ENCODE data around the gene ZNF408. TPM values are rescaled to one million over a fixed set of nuclear protein-coding genes. Genes with fewer than 3 reads are reported as not detected.

Gene ZNF408
- total RNA-seq, 2 donors from 2014 or later, result 11.0 to 14.7 TPM

Other genes starting within 250 kb of the ZNF408 start
- 10 to 100 TPM; 47.3 to 52.2 TPM for gene AMBRA1, start 107.0 kb upstream of the ZNF408 start, total RNA-seq
- gene HARBI1, start 83.8 kb upstream of the ZNF408 start, total RNA-seq, result 10 to 100 TPM; 17.2 to 17.4 TPM
- 100 to 1,000 TPM; 110 to 129 TPM for gene ATG13, start 83.5 kb upstream of the ZNF408 start, total RNA-seq
- gene ARHGAP1, start 412 bp upstream of the ZNF408 start, total RNA-seq, result 10 to 100 TPM; 58.0 to 65.9 TPM
- not detected for gene F2, start 18.2 kb downstream of the ZNF408 start, total RNA-seq
- 10 to 100 TPM; 33.7 to 39.8 TPM for gene CKAP5, start 145.2 kb downstream of the ZNF408 start, total RNA-seq
- not detected for gene LRP4, start 217.5 kb downstream of the ZNF408 start, total RNA-seq
- gene CSTPP1, start 235.7 kb downstream of the ZNF408 start, total RNA-seq, result 10 to 100 TPM; 12.2 to 13.8 TPM

Measured in T-helper 17 cell (primary cell).